Measurements from ENCODE around the gene RFNG.

- no peak for TF ChIP-seq CTCF (IDR thresholded peaks at IDR 0.05)
- no peak for TF ChIP-seq POLR2AphosphoS5 (IDR thresholded peaks at IDR 0.05)
- TF ChIP-seq POLR2A (IDR thresholded peaks at IDR 0.05) = no peak
- no peak for TF ChIP-seq EP300 (IDR thresholded peaks at IDR 0.05)
Measured at GRCh38 chr17:82006468-82007227, 45.0 kb downstream of the RFNG start.

Data from suprapubic skin (tissue), 4 donors.